OCI-LY7 (cell line): Measurements from ENCODE around the gene OLAH. TPM values are rescaled to one million over a fixed set of nuclear protein-coding genes. Genes with fewer than 3 reads are reported as not detected.

ENCODE experiments used
- BruUV-seq: library from RNA; stranded (reverse); fragments of 400-500 nt; replicated peaks from 2 replicates; lab custom pipeline; 2021; lab: Mats Ljungman, UMichigan
- CTCF ChIA-PET: fragments of 300-600 bp; sonication (Branson Sonifier 250); formaldehyde crosslinking; loops from one replicate; lab custom pipeline; 2022; ENCODE audit warnings: antibody characterized with exemption; ENCODE audit not compliant: unreplicated experiment; lab: Charles Lee
- POLR2A ChIA-PET: fragments of 300-600 bp; sonication (Branson Sonifier 250); formaldehyde crosslinking; loops from one replicate; lab custom pipeline; 2022; ENCODE audit warnings: antibody characterized with exemption; lab: Charles Lee
- DNase-seq: peaks from one replicate; pipeline ENCODE4 v3.0.0-alpha.2; 2015; ENCODE audit warnings: low spot score
- H2AFZ ChIP-seq: fragments of 200-600 bp; sonication (generic), shearing (Covaris generic); 2 replicates; pipeline ENCODE4 v1.6.1; 2014; ENCODE audit warnings: mild to moderate bottlenecking, antibody characterized with exemption, low read length, moderate library complexity
- H3K27ac ChIP-seq: fragments of 200-600 bp; sonication (generic); 2 replicates; pipeline ENCODE4 v1.5.1; 2014; ENCODE audit warnings: mixed run types, low read depth, mild to moderate bottlenecking, moderate library complexity, low read length, inconsistent platforms; ENCODE audit not compliant: poor library complexity, severe bottlenecking
- H3K36me3 ChIP-seq: fragments of 200-600 bp; sonication (generic); 2 replicates; pipeline ENCODE4 v1.6.1; 2014; ENCODE audit warnings: mild to moderate bottlenecking, antibody characterized with exemption, low read length, moderate library complexity, mixed read lengths; ENCODE audit not compliant: insufficient read depth
- H3K4me1 ChIP-seq: fragments of 200-600 bp; sonication (generic); 2 replicates; pipeline ENCODE4 v1.5.1; 2014; ENCODE audit warnings: mild to moderate bottlenecking, low read length; ENCODE audit not compliant: insufficient read depth, poor library complexity, severe bottlenecking
- H3K4me2 ChIP-seq: fragments of 200-600 bp; sonication (generic); 2 replicates; pipeline ENCODE4 v1.6.1; 2014; ENCODE audit warnings: mild to moderate bottlenecking, low read length
- H3K4me3 ChIP-seq: fragments of 200-600 bp; sonication (generic); 2 replicates; pipeline ENCODE4 v1.5.1; 2014; ENCODE audit warnings: mild to moderate bottlenecking, low read depth, low read length; ENCODE audit not compliant: poor library complexity, severe bottlenecking
- H3K79me2 ChIP-seq: fragments of 200-600 bp; sonication (generic); 2 replicates; pipeline ENCODE4 v1.6.1; 2016; ENCODE audit warnings: low read depth, mild to moderate bottlenecking, low read length, moderate library complexity, mixed read lengths; ENCODE audit not compliant: insufficient read depth
- H3K9me2 ChIP-seq: fragments of 200-600 bp; sonication (generic); 2 replicates; pipeline ENCODE4 v1.6.1; 2016; ENCODE audit warnings: mild to moderate bottlenecking, low read length, mixed read lengths; ENCODE audit not compliant: insufficient read depth
- H3K9me3 ChIP-seq: fragments of 200-600 bp; sonication (generic); 2 replicates; pipeline ENCODE4 v1.6.1; 2014; ENCODE audit warnings: mild to moderate bottlenecking, mixed run types, low read length, mixed read lengths
- H4K20me1 ChIP-seq: fragments of 200-600 bp; sonication (generic); 2 replicates; pipeline ENCODE4 v1.6.1; 2014; ENCODE audit warnings: mild to moderate bottlenecking, antibody characterized with exemption, low read length, moderate library complexity, mixed read lengths; ENCODE audit not compliant: insufficient read depth
- EZH2phosphoT487 ChIP-seq: fragments of 200-600 bp; sonication (generic); IDR thresholded peaks from 2 replicates; pipeline ENCODE4 v1.6.1; 2018; ENCODE audit warnings: low read depth, borderline replicate concordance, mild to moderate bottlenecking, mixed run types, antibody characterized with exemption, low read length, moderate library complexity, mixed read lengths
- intact Hi-C: fragments of 100-400 bp; cut with micrococcal nuclease; formaldehyde crosslinking; loops from one replicate; pipeline ENCODE4 v1.10.0; 2022; ENCODE audit not compliant: unreplicated experiment
- total RNA-seq, 2 experiments: library from RNA; depleted of rRNA in 1 of 2; stranded (reverse); fragments of >200 nt in 1 of 2; shearing (Covaris generic) in 1 of 2; gene quantifications; 2 replicates each; pipeline ENCODE4 v1.2.3, GENCODE V29; 2014 to 2022
- TF ChIP-seq, protein P1 (sequence below): fragments of 200-600 bp; sonication (generic); conservative IDR thresholded peaks from 2 replicates; pipeline ENCODE4 v1.5.1; 2014; ENCODE audit warnings: mild to moderate bottlenecking, antibody characterized with exemption, low read length, moderate library complexity, mixed read lengths

OLAH gene
- total RNA-seq, 2 experiments from 2014 or later, result not detected

DNA sequence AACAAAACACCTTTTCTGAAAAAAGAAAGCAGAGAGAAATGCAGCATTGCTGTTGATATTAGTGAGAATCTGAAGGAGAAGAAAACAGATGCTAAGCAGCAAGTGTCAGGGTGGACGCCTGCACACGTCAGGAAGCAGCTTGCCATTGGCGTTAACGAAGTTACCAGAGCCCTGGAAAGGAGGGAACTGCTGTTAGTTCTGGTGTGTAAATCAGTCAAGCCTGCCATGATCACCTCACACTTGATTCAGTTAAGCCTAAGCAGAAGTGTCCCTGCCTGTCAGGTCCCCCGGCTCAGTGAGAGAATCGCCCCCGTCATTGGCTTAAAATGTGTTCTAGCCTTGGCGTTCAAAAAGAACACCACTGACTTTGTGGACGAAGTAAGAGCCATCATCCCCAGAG, 59.8 kb downstream of the OLAH start:
- DNase-seq, result no peak
- Histone ChIP-seq H3K79me2 (peaks cover 28% of the 10 kb centered on the region), H3K9me2 (no peaks in the 10 kb centered on the region), H3K36me3 (peaks cover 83% of the 10 kb centered on the region), H4K20me1 (peaks cover 8% of the 10 kb centered on the region; the same call in 1 of the 2 replicates), H3K4me2 (no peak overlapping the region), H2AFZ (no peak overlapping the region), H3K27ac (no peak overlapping the region), H3K9me3 (no peaks in the 10 kb centered on the region), H3K4me3 (no peak overlapping the region), H3K4me1 (peaks cover 6% of the 10 kb centered on the region)
- intact Hi-C loops, result no loop called here
- ChIA-PET CTCF (no interaction called here), POLR2A (interaction anchor here (0.7 kb wide), 1 partner anchor 19 kb away, joined by 3 read pairs; no protein-coding TSS in a partner anchor)
- TF ChIP-seq, protein P1, sequence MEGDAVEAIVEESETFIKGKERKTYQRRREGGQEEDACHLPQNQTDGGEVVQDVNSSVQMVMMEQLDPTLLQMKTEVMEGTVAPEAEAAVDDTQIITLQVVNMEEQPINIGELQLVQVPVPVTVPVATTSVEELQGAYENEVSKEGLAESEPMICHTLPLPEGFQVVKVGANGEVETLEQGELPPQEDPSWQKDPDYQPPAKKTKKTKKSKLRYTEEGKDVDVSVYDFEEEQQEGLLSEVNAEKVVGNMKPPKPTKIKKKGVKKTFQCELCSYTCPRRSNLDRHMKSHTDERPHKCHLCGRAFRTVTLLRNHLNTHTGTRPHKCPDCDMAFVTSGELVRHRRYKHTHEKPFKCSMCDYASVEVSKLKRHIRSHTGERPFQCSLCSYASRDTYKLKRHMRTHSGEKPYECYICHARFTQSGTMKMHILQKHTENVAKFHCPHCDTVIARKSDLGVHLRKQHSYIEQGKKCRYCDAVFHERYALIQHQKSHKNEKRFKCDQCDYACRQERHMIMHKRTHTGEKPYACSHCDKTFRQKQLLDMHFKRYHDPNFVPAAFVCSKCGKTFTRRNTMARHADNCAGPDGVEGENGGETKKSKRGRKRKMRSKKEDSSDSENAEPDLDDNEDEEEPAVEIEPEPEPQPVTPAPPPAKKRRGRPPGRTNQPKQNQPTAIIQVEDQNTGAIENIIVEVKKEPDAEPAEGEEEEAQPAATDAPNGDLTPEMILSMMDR, result no peak
- TF ChIP-seq EZH2phosphoT487, result no peak
- no TSS peak for BruUV-seq

DNA sequence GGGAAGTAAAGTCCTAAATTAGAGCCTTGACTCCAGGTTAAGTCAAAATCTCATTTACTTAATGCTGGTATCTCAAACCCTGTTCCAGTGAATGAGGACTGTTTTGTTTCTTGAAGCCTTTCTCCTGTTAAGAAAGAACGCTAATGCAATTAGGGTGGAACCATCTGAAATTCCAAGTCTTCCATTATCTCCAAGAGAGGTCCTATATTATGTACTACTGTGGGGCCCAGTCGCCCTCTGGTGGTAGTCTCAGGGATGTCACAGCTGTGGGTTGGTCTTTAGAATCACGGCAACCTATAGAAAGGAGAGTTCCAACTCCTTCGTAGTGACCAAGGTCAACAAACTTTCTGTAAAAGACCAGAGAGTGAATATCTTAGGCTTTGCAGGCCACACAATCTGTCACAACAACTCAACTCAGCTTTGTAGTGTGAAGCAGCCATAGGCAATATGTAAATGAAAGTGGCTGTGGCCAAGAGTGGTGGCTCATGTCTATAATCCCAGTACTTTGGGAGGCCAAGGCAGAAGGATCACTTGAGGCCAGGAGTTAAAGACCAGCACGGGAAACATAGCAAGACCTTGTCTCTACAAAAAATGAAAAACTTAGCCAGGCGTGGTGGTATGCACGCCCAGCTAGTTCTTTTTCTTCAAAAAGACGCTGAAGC, 62.7 kb downstream of the OLAH start:
- Histone ChIP-seq H3K4me1 (no peaks in the 10 kb centered on the region), H3K4me2 (no peak overlapping the region), H3K27ac (no peak overlapping the region), H2AFZ (no peak overlapping the region), H3K4me3 (no peak overlapping the region), H3K9me2 (no peaks in the 10 kb centered on the region), H3K9me3 (no peaks in the 10 kb centered on the region), H4K20me1 (no peaks in the 10 kb centered on the region; the same call in 1 of the 2 replicates), H3K36me3 (peaks cover 66% of the 10 kb centered on the region), H3K79me2 (no peaks in the 10 kb centered on the region; the same call in 1 of the 2 replicates)
- ChIA-PET CTCF (no interaction called here), POLR2A (no interaction called here)
- BruUV-seq, result no TSS peak
- intact Hi-C loops, result loop anchor here (1.0 to 5.0 kb wide), 2 partner anchors 115 to 129 kb away; no protein-coding TSS in a partner anchor
- DNase-seq, result peak; percentile 63
- TF ChIP-seq EZH2phosphoT487, result no peak
- TF ChIP-seq, protein P1, result peak; percentile 99

- intact Hi-C loops, result no loop called here
- H3K9me2 ChIP-seq, result no peaks in the 10 kb centered on the region
- no TSS peak for BruUV-seq
- POLR2A ChIA-PET, result no interaction called here
- H3K4me1 ChIP-seq, result no peaks in the 10 kb centered on the region
- DNase-seq, result no peak
- H3K4me2 ChIP-seq, result no peak overlapping the region
- TF ChIP-seq EZH2phosphoT487, result no peak
- TF ChIP-seq, protein P1, result no peak
- no peaks in the 10 kb centered on the region for H3K9me3 ChIP-seq
- no peaks in the 10 kb centered on the region for H3K79me2 ChIP-seq
- peaks cover 7% of the 10 kb centered on the region for H3K36me3 ChIP-seq
- no peak overlapping the region for H3K4me3 ChIP-seq
- CTCF ChIA-PET, result interaction anchor here (0.6 kb wide), 1 partner anchor 56 kb away, joined by 3 read pairs; the partner anchor contains the start of gene NMT2
- H3K27ac ChIP-seq, result no peak overlapping the region
- H4K20me1 ChIP-seq, result no peaks in the 10 kb centered on the region
- H2AFZ ChIP-seq, result no peak overlapping the region
These were observed 68.9 kb downstream of the OLAH start for GRCh38 chr10:15112657-15113056.
